GM19395 (cell line): ENCODE data around the gene PRPS1.
"Not testable (repeated sequence)": the region's sequence is repeated elsewhere in the genome, so short reads cannot be mapped to it uniquely, and the experiment has no call there.

Source experiments
- ATAC-seq: cut with Tn5 transposase; IDR thresholded peaks from one replicate; pipeline ENCODE4 v1.9.1; 2021; ENCODE audit warnings: mild to moderate bottlenecking, moderate library complexity; ENCODE audit not compliant: unreplicated experiment

PRPS1 gene

DNA sequence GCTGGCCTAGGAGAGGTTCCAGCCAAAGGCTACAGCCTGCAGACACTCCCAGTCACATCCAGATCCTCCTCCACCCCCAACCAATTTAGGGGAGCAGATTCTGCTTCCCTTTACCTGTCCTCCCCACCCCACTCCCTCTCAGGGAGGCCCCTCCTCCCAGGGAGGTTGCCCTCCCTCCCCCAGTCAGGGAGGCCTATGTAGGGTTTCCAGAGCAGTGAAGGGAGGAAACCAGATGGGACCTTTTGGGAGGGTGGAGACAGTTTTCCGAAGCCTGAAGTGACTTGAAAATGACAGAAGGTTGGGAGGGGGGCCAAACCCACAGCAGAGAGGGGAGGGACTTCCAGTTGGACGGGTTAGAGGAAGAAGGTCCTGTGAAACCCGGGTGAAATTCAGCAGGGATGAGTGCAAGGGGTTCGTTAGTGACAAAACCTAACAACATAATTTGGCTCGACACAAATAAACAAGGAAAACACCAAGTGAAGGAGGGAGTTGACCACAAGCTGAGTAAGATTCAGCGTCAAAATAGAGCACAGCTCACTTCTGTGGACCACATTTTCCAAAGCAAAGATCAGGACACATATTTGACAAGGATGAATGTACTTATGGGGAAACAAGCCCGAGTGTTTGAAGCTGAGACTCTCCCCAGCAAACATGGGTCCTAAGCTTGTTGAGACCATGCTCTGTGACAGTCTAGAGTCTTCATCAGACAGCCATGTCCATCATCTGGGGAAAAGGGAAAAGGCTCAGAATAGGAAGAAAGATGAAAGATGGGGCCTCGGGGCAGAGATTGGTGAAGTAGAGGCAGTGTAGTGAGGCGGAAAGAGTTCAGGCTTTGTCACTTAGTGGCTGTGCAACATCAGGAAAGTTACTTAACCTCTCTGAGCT, 46.4 kb downstream of the PRPS1 start:
- ATAC-seq = peak; percentile 24

- no peak for ATAC-seq
These were observed 47.0 kb downstream of the PRPS1 start for GRCh38 chrX:107675365-107675654.

- ATAC-seq = no peak
These were observed 47.7 kb downstream of the PRPS1 start for GRCh38 chrX:107675823-107676555.

DNA sequence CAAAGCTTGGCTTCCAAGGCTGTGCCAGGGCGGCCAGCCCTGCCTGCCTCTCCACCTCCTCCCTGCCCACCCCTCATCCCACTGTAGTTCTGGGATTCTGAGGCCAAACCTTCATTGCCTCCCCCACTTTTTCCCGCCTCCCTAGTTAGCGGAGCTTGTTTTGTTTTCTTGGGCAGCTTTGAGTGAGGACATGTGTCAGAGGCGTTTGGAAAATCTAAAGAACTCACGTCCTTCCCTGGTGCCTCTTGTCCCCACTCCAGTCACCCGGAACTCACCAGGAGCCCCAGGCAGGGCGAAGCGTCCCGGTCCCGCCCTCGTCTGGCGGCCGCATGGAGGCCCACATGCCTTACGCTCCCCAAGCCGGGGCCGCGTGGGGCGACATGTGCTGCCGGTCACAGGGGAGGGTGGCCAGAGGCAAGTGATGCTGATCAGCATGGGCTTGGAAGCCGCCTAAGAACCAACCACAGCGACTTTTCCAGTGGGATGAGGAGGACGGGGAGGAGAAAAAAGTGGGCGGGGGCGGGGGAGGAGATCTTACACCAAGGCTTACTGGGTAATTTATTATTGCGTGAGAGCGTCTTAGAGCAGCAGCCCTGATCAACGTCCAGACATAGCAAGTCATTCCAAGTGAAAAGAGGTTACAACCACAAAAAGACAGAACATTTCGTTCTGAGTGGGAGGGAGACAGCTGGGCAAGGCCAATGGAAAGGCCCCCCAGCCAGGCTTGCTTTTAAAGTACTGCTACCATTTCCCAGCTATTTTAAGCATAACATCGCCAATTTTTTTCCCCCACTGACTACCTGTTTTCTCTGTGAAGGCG, 48.5 kb downstream of the PRPS1 start:
- peak; percentile 30 for ATAC-seq

- ATAC-seq = no peak
These were observed 49.2 kb downstream of the PRPS1 start for GRCh38 chrX:107677501-107677901.

DNA sequence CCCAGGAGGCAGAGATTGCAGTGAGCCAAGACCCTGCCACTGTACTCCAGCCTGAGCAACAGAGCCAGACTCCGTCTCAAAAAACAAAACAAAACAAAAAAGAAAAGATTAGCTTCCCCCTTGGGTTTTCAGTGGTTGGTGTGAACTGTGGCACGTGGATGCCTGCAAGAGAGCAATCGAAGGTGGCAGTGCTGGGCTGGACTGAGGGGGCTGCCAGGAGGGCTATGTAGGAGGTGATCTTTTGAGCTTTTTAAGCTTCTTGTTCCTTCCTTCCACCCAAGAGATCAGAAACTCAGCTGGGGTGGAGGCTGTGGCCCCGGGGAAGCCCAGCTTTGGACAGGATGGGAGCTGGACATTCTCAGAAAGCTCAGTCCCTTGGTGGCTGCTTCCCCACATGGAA, 49.6 kb downstream of the PRPS1 start:
- no peak for ATAC-seq

DNA sequence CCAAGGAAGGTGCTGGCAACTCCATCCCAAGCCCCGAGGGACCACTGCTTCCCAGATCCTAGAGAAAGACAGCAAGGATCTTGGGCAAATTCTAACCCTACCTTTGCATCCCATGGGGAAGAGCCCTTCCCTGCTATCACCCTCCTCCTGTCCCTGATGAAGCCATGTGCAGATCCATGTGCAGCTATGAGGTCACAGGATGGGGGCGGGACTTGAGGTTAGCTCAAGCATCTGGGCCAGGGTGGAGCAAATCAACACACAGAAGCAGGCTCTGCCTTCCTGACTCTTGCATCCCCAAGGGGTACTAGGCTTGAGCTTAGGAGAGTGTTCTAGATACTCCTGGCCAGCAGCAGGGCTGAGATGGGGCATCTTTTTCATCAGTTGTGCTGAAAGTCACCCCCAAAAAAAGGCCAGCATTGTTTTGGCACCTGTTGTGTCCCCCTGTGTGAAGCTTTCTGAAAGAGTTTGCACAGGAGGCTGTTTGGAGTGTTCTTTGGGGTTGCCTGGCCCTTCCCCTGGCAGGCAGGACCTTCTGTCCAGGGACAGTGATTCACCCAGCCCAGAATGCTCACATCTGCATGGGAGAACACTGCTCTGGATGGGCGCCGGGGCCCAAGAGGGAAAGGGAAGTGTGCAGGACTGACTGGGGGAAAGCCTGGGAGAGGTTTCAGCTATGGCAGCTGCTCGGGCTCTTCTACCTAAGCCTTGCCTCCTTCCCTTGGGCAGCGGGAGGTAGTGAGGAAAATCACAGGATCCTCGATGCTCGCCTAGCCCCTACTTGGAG, 50.8 kb downstream of the PRPS1 start:
- ATAC-seq = peak; percentile 31

DNA sequence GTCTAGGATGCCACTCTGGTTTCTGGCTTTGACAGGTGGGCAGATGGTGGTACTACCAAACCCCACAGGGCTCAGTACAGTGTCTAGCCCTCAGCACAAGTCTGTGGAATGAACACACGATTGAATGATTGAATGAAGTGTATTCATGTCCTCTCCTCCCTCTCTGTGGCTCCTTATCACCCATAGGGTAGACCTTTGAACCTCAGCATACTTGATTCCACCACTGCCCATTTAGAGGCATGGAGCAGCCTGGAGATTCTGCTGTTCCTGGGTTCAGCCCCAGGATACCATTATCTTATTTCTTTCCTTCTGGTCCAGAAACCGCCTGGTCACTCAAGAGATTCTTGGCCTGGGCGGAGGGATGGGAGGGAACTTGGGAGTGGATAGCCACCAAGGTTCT, 53.9 kb downstream of the PRPS1 start:
- no peak for ATAC-seq

GRCh38 chrX:107683124-107683895, 55.0 kb downstream of the PRPS1 start:
- ATAC-seq = no peak

DNA sequence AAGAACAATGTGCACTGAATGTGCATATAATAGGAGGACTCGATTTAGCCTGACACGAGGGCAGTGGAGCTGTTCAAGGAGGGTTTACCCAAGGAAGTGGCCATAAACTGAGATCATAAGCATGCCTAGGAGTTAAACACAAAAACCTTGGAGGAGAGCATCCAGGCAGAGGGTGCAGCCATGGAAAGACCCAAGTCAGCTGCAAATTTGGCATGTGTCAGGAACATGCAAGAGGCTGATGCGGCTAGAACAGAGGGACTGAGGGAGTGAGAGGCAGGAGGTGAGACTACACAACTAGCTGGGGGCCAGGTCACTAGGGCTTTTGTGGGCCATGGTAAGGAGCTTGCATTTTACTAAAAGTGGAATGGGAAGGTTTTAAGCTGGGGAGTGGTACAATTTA, 55.6 kb downstream of the PRPS1 start:
- ATAC-seq = no peak

GRCh38 chrX:107684956-107685385, 56.7 kb downstream of the PRPS1 start:
- peak; percentile 98 for ATAC-seq

GRCh38 chrX:107685586-107685985, 57.3 kb downstream of the PRPS1 start:
- not testable (repeated sequence) for ATAC-seq

DNA sequence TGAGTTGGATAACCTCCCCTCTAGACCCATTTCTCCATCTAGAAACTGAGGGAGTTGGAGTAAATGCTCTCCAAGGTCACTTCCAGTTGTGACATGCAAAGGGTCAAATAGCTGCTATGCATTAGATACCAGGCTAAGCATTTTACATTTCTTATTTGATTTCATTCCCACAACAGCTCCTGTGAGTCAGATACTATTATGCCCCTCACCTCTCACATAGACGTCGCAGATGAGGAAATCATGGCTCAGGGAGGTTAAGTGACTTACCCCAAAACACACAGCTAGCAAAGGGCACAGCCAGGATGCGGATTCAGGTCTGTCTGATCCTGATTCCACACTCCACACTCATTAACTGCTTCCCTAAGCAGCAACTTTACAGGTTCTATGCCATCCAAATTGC, 57.7 kb downstream of the PRPS1 start:
- ATAC-seq = no peak

DNA sequence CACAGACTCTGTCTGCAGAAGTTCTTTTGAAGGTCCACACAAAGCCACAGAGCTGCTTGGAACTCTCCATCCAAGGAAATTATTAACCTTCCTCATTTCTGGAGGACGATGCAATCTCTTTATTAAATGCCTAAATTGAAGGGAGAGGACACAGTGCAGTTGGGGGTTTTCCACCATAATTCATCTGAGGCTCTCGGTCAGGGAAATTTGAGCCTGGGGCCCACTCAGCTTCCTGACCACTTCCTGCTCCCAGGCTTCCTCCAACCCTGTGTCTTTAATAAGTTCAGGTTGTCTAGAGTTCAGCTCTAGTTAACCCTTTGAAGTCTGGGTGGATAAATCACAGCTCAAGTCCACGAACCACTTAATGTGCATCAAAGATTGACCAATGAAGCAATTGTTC, 58.5 kb downstream of the PRPS1 start:
- ATAC-seq = no peak

- ATAC-seq = no peak
These were observed 59.1 kb downstream of the PRPS1 start for GRCh38 chrX:107687445-107687844.

DNA sequence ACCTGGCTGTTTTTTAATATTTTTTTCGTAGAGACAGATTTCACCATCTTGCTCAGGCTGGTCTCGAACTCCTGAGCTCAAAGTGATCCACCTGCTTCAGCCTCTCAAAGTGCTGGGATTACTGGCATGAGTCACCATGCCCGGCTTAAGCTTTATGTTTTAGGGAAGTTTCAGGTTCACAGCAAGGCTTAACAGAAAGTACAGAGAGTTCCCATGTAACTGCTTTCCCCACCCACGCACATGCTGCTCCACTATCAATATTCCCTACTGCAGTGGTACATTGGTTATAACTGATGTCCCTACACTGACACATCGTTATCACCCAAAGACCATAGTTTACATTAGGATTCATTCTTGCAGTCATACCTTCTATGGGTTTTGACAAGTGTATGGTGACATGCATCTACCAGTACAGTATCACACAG, 62.7 kb downstream of the PRPS1 start:
- no peak for ATAC-seq

DNA sequence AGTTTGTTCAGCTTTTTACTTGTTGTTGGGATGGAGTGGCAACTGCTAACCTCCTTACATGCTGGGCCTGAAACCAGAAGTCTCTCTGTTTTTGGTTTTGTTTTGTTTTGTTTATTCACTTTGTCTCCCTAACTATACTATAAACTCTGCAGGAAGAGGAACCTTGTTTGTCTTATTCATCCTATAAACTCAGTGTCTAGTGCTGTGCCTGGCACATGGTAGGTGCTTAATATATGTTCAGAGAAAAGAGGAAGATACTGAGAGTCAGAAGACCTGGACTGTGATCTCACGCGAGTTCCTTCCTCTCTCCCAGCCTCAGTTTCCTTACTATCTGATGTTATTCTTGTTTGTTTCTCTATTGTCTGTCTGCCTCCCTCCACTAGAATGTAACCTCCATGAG, 71.3 kb downstream of the PRPS1 start:
- ATAC-seq = no peak

GRCh38 chrX:107700317-107700774, 72.0 kb downstream of the PRPS1 start:
- ATAC-seq = no peak
